ENCODE measurements around the gene MS4A6E.
"Not testable (repeated sequence)": the region's sequence is repeated elsewhere in the genome, so short reads cannot be mapped to it uniquely, and the experiment has no call there.

MS4A6E gene

GRCh38 chr11:60326955-60327354 is at the start of gene MS4A6E:
Gene MS4A6E, plus strand, starts transcription at chr11:60327255. Its CDS starts 7,641 bp downstream, at chr11:60334896.
- no peak for DNase-seq (ENCODE audit: low read depth, low spot score)

- no peak for DNase-seq (ENCODE audit: low read depth, low spot score)
Observed at GRCh38 chr11:60280412-60280811, 46.6 kb upstream of the MS4A6E start, which contains the start of gene MS4A4A. Gene MS4A4A, plus strand, starts transcription at chr11:60280666. Its CDS starts 10 bp downstream, at chr11:60280676.

- DNase-seq (ENCODE audit: low read depth, low spot score): no peak
Observed at GRCh38 chr11:60281485-60281884, 45.6 kb upstream of the MS4A6E start.

- DNase-seq (ENCODE audit: low read depth, low spot score): no peak
Observed at GRCh38 chr11:60282286-60282685, 44.8 kb upstream of the MS4A6E start.

- not testable (repeated sequence) for DNase-seq (ENCODE audit: low read depth, low spot score)
Observed at GRCh38 chr11:60285411-60286126, 41.5 kb upstream of the MS4A6E start.

GRCh38 chr11:60288531-60288930 is 38.5 kb upstream of the MS4A6E start:
- no peak for DNase-seq (ENCODE audit: low read depth, low spot score)

GRCh38 chr11:60292145-60292544 is 34.9 kb upstream of the MS4A6E start:
- DNase-seq (ENCODE audit: low read depth, low spot score): no peak

GRCh38 chr11:60301178-60301577 is 25.9 kb upstream of the MS4A6E start:
- DNase-seq (ENCODE audit: low read depth, low spot score): no peak

GRCh38 chr11:60301884-60302283 is 25.2 kb upstream of the MS4A6E start:
- not testable (repeated sequence) for DNase-seq (ENCODE audit: low read depth, low spot score)

GRCh38 chr11:60303661-60304060 is 23.4 kb upstream of the MS4A6E start:
- peak; percentile 19 for DNase-seq (ENCODE audit: low read depth, low spot score)

GRCh38 chr11:60305906-60306619 is 21.0 kb upstream of the MS4A6E start:
- DNase-seq (ENCODE audit: low read depth, low spot score): peak; percentile 48

GRCh38 chr11:60307507-60308195 is 19.4 kb upstream of the MS4A6E start:
- no peak for DNase-seq (ENCODE audit: low read depth, low spot score)

GRCh38 chr11:60310407-60310998 is 16.6 kb upstream of the MS4A6E start:
- no peak for DNase-seq (ENCODE audit: low read depth, low spot score)

GRCh38 chr11:60314635-60315321 is 12.3 kb upstream of the MS4A6E start:
- DNase-seq (ENCODE audit: low read depth, low spot score): no peak

- DNase-seq (ENCODE audit: low read depth, low spot score): peak; percentile 75
Observed at GRCh38 chr11:60315871-60316270, 11.2 kb upstream of the MS4A6E start.

GRCh38 chr11:60316317-60316716 is 10.7 kb upstream of the MS4A6E start:
- no peak for DNase-seq (ENCODE audit: low read depth, low spot score)

- no peak for DNase-seq (ENCODE audit: low read depth, low spot score)
Observed at GRCh38 chr11:60318726-60319125, 8.3 kb upstream of the MS4A6E start.

- no peak for DNase-seq (ENCODE audit: low read depth, low spot score)
Observed at GRCh38 chr11:60321051-60321450, 6.0 kb upstream of the MS4A6E start.

GRCh38 chr11:60328460-60328859 is 1.4 kb downstream of the MS4A6E start:
- DNase-seq (ENCODE audit: low read depth, low spot score): no peak

- no peak for DNase-seq (ENCODE audit: low read depth, low spot score)
Observed at GRCh38 chr11:60332846-60333245, 5.8 kb downstream of the MS4A6E start.

- peak; percentile 48 for DNase-seq (ENCODE audit: low read depth, low spot score)
Observed at GRCh38 chr11:60334005-60334620, 7.1 kb downstream of the MS4A6E start.

All from astrocyte of the hippocampus (primary cell).